ENCODE measurements around the gene CREM.
A peak's percentile ranks its signal among the peaks of the same experiment; 100 is the strongest.

DNA sequence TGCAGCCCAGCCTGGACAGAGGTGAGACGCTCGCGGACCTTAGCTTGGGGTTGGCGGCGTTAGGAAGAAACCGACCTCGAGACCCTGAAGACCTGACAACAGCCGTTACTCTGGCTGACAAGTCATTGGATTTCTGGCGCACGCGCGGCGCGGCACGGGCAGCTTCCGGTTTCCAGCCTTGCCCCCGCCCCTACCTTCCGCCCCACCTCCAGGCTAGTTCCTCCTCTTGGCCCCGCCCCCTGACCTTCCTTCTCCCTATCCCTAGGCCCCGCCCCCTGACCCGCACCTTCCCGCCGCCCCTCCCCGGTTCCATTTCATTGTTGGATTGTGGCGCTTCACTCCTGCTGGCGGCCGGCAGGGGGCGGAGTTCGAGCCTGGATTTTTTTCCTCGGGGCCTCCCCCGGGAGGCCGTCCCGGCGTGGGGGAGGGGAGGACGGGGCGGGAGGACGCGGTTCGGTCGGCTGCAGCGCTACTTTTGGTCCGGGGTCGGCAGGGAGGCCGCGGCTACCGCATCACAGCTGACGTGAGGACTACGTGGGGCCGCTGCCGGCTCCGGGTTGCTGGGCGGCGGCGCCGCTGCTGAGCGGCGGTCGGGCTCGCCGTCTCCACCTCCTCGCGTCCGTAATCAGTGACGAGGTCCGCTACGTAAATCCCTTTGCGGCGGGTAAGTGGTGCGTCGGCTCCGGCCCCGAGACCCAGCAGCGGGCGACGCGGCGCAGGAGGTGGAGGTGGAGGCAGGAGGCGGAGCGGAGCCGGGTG lies at the start of gene CREM:
- TF ChIP-seq, protein P1, sequence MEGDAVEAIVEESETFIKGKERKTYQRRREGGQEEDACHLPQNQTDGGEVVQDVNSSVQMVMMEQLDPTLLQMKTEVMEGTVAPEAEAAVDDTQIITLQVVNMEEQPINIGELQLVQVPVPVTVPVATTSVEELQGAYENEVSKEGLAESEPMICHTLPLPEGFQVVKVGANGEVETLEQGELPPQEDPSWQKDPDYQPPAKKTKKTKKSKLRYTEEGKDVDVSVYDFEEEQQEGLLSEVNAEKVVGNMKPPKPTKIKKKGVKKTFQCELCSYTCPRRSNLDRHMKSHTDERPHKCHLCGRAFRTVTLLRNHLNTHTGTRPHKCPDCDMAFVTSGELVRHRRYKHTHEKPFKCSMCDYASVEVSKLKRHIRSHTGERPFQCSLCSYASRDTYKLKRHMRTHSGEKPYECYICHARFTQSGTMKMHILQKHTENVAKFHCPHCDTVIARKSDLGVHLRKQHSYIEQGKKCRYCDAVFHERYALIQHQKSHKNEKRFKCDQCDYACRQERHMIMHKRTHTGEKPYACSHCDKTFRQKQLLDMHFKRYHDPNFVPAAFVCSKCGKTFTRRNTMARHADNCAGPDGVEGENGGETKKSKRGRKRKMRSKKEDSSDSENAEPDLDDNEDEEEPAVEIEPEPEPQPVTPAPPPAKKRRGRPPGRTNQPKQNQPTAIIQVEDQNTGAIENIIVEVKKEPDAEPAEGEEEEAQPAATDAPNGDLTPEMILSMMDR (IDR thresholded peaks at IDR 0.05; ENCODE audit: low read depth, low read length) = peak; percentile 60
- TF ChIP-seq EZH2phosphoT487 (IDR thresholded peaks at IDR 0.05; ENCODE audit: low read depth) = no peak

Data from OCI-LY3 (cell line).